ENCODE results near the gene ADGRB3.

ADGRB3 gene

GRCh38 chr6:68718385-68719073, 83.4 kb downstream of the ADGRB3 start:
- no peak for DNase-seq

GRCh38 chr6:68719761-68720160, 84.7 kb downstream of the ADGRB3 start:
- Histone ChIP-seq H4K5ac (ENCODE audit: low read length) (no peak overlapping the region), H4K8ac (ENCODE audit: low read depth, low read length) (no peak overlapping the region)

More at GRCh38 chr6:68718385-68719073, 83.4 kb downstream of the ADGRB3 start:
- H3K27me3 ChIP-seq (ENCODE audit: insufficient read depth, low read length, poor library complexity) = no peaks in the 10 kb centered on the region
- H3K79me2 ChIP-seq (ENCODE audit: control insufficient read depth, insufficient read depth, low read length) = no peaks in the 10 kb centered on the region
- H4K8ac ChIP-seq (ENCODE audit: low read depth, low read length) = no peak overlapping the region
- no peak overlapping the region for H3K27ac ChIP-seq (ENCODE audit: low read depth, low read length)
- no peak overlapping the region for H4K5ac ChIP-seq (ENCODE audit: low read length)
- no peak overlapping the region for H3K4ac ChIP-seq (ENCODE audit: low read depth, low read length)
- no peaks in the 10 kb centered on the region for H3K36me3 ChIP-seq (ENCODE audit: control insufficient read depth, insufficient read depth, low read length)
- no peak overlapping the region for H3K4me2 ChIP-seq (ENCODE audit: low read length)
- no peak overlapping the region for H2AK5ac ChIP-seq (ENCODE audit: low read length)
- no CpG with 5 or more reads among the region's 5 CpGs for WGBS (ENCODE audit: extremely low coverage, insufficient coverage, low lambda C conversion rate)
- no peak overlapping the region for H2BK120ac ChIP-seq (ENCODE audit: low read depth, low read length)
- H3K4me3 ChIP-seq (ENCODE audit: low read length) = no peak overlapping the region
- no peak overlapping the region for H3K9ac ChIP-seq (ENCODE audit: low read length)
- no peaks in the 10 kb centered on the region for H3K4me1 ChIP-seq (ENCODE audit: control insufficient read depth, low read depth, low read length)
- H3K79me1 ChIP-seq (ENCODE audit: low read length) = no peaks in the 10 kb centered on the region
- H2BK5ac ChIP-seq (ENCODE audit: low read length) = no peak overlapping the region
- no peak overlapping the region for H3K23ac ChIP-seq (ENCODE audit: low read length)
- no peak overlapping the region for H3K56ac ChIP-seq (ENCODE audit: low read length)
- H2BK15ac ChIP-seq (replicated peaks; ENCODE audit: low read depth) = no peak overlapping the region
- H3K18ac ChIP-seq (ENCODE audit: low read length) = no peak overlapping the region

GRCh38 chr6:68722891-68723527, 87.9 kb downstream of the ADGRB3 start:
- no peaks in the 10 kb centered on the region for H3K79me1 ChIP-seq (ENCODE audit: low read length)
- DNase-seq = no peak
- no peak overlapping the region for H3K56ac ChIP-seq (ENCODE audit: low read length)
- no peak overlapping the region for H2BK15ac ChIP-seq (replicated peaks; ENCODE audit: low read depth)
- no peak overlapping the region for H3K4ac ChIP-seq (ENCODE audit: low read depth, low read length)
- H3K9ac ChIP-seq (ENCODE audit: low read length) = no peak overlapping the region
- H2AK5ac ChIP-seq (ENCODE audit: low read length) = no peak overlapping the region
- no peak overlapping the region for H3K4me2 ChIP-seq (ENCODE audit: low read length)
- no peaks in the 10 kb centered on the region for H3K4me1 ChIP-seq (ENCODE audit: control insufficient read depth, low read depth, low read length)
- no CpG with 5 or more reads among the region's 2 CpGs for WGBS (ENCODE audit: extremely low coverage, insufficient coverage, low lambda C conversion rate)
- no peaks in the 10 kb centered on the region for H3K36me3 ChIP-seq (ENCODE audit: control insufficient read depth, insufficient read depth, low read length)
- H4K5ac ChIP-seq (ENCODE audit: low read length) = no peak overlapping the region
- H4K8ac ChIP-seq (ENCODE audit: low read depth, low read length) = no peak overlapping the region
- H3K79me2 ChIP-seq (ENCODE audit: control insufficient read depth, insufficient read depth, low read length) = no peaks in the 10 kb centered on the region
- H3K18ac ChIP-seq (ENCODE audit: low read length) = no peak overlapping the region
- H3K4me3 ChIP-seq (ENCODE audit: low read length) = no peak overlapping the region
- no peak overlapping the region for H2BK5ac ChIP-seq (ENCODE audit: low read length)
- no peak overlapping the region for H3K27ac ChIP-seq (ENCODE audit: low read depth, low read length)
- no peaks in the 10 kb centered on the region for H3K27me3 ChIP-seq (ENCODE audit: insufficient read depth, low read length, poor library complexity)
- H2BK120ac ChIP-seq (ENCODE audit: low read depth, low read length) = no peak overlapping the region
- no peak overlapping the region for H3K23ac ChIP-seq (ENCODE audit: low read length)

More at GRCh38 chr6:68719761-68720160, 84.7 kb downstream of the ADGRB3 start:
- Histone ChIP-seq H3K36me3 (ENCODE audit: control insufficient read depth, insufficient read depth, low read length) (no peaks in the 10 kb centered on the region), H2AK5ac (ENCODE audit: low read length) (no peak overlapping the region), H2BK15ac (replicated peaks; ENCODE audit: low read depth) (no peak overlapping the region), H3K79me2 (ENCODE audit: control insufficient read depth, insufficient read depth, low read length) (no peaks in the 10 kb centered on the region), H3K18ac (ENCODE audit: low read length) (no peak overlapping the region), H3K27ac (ENCODE audit: low read depth, low read length) (no peak overlapping the region), H3K56ac (ENCODE audit: low read length) (no peak overlapping the region), H2BK5ac (ENCODE audit: low read length) (no peak overlapping the region), H2BK120ac (ENCODE audit: low read depth, low read length) (no peak overlapping the region), H3K27me3 (ENCODE audit: insufficient read depth, low read length, poor library complexity) (no peaks in the 10 kb centered on the region), H3K9ac (ENCODE audit: low read length) (no peak overlapping the region), H3K4ac (ENCODE audit: low read depth, low read length) (no peak overlapping the region), H3K4me2 (ENCODE audit: low read length) (no peak overlapping the region), H3K4me1 (ENCODE audit: control insufficient read depth, low read depth, low read length) (no peaks in the 10 kb centered on the region), H3K23ac (ENCODE audit: low read length) (no peak overlapping the region), H3K79me1 (ENCODE audit: low read length) (no peaks in the 10 kb centered on the region), H3K4me3 (ENCODE audit: low read length) (no peak overlapping the region)
- WGBS (ENCODE audit: extremely low coverage, insufficient coverage, low lambda C conversion rate) = no CpG with 5 or more reads among the region's 2 CpGs
- DNase-seq = no peak

GRCh38 chr6:68724060-68724459, 89.0 kb downstream of the ADGRB3 start:
- H3K9ac ChIP-seq (ENCODE audit: low read length) = no peak overlapping the region
- H2BK5ac ChIP-seq (ENCODE audit: low read length) = no peak overlapping the region
- no peak overlapping the region for H4K5ac ChIP-seq (ENCODE audit: low read length)
- H4K8ac ChIP-seq (ENCODE audit: low read depth, low read length) = no peak overlapping the region
- no peak overlapping the region for H3K23ac ChIP-seq (ENCODE audit: low read length)
- no peak overlapping the region for H3K27ac ChIP-seq (ENCODE audit: low read depth, low read length)
- no peaks in the 10 kb centered on the region for H3K4me1 ChIP-seq (ENCODE audit: control insufficient read depth, low read depth, low read length)
- H3K18ac ChIP-seq (ENCODE audit: low read length) = no peak overlapping the region
- no peak overlapping the region for H2BK15ac ChIP-seq (replicated peaks; ENCODE audit: low read depth)
- no peaks in the 10 kb centered on the region for H3K27me3 ChIP-seq (ENCODE audit: insufficient read depth, low read length, poor library complexity)
- H3K56ac ChIP-seq (ENCODE audit: low read length) = no peak overlapping the region
- H3K4me2 ChIP-seq (ENCODE audit: low read length) = no peak overlapping the region
- H3K79me2 ChIP-seq (ENCODE audit: control insufficient read depth, insufficient read depth, low read length) = no peaks in the 10 kb centered on the region
- H3K79me1 ChIP-seq (ENCODE audit: low read length) = no peaks in the 10 kb centered on the region
- DNase-seq = no peak
- H3K36me3 ChIP-seq (ENCODE audit: control insufficient read depth, insufficient read depth, low read length) = no peaks in the 10 kb centered on the region
- WGBS (ENCODE audit: extremely low coverage, insufficient coverage, low lambda C conversion rate) = no CpG with 5 or more reads among the region's 2 CpGs
- H3K4ac ChIP-seq (ENCODE audit: low read depth, low read length) = no peak overlapping the region
- no peak overlapping the region for H2BK120ac ChIP-seq (ENCODE audit: low read depth, low read length)
- H3K4me3 ChIP-seq (ENCODE audit: low read length) = no peak overlapping the region
- no peak overlapping the region for H2AK5ac ChIP-seq (ENCODE audit: low read length)

- no peak overlapping the region for H3K4ac ChIP-seq (ENCODE audit: low read depth, low read length)
- H4K5ac ChIP-seq (ENCODE audit: low read length) = no peak overlapping the region
- H2AK5ac ChIP-seq (ENCODE audit: low read length) = no peak overlapping the region
Observed at GRCh38 chr6:68726337-68726736, 91.3 kb downstream of the ADGRB3 start.

GRCh38 chr6:68726992-68727391, 91.9 kb downstream of the ADGRB3 start:
- no peak overlapping the region for H3K4me2 ChIP-seq (ENCODE audit: low read length)
- no peak overlapping the region for H3K23ac ChIP-seq (ENCODE audit: low read length)
- H3K4me1 ChIP-seq (ENCODE audit: control insufficient read depth, low read depth, low read length) = no peaks in the 10 kb centered on the region
- H3K18ac ChIP-seq (ENCODE audit: low read length) = no peak overlapping the region
- no peak overlapping the region for H2BK120ac ChIP-seq (ENCODE audit: low read depth, low read length)
- no peak overlapping the region for H2BK5ac ChIP-seq (ENCODE audit: low read length)
- no peak overlapping the region for H3K4me3 ChIP-seq (ENCODE audit: low read length)
- no peak overlapping the region for H4K5ac ChIP-seq (ENCODE audit: low read length)
- WGBS (ENCODE audit: extremely low coverage, insufficient coverage, low lambda C conversion rate) = no CpG with 5 or more reads among the region's 1 CpG
- H3K27me3 ChIP-seq (ENCODE audit: insufficient read depth, low read length, poor library complexity) = no peaks in the 10 kb centered on the region
- no peaks in the 10 kb centered on the region for H3K79me1 ChIP-seq (ENCODE audit: low read length)
- H3K36me3 ChIP-seq (ENCODE audit: control insufficient read depth, insufficient read depth, low read length) = no peaks in the 10 kb centered on the region
- H3K27ac ChIP-seq (ENCODE audit: low read depth, low read length) = no peak overlapping the region
- H3K4ac ChIP-seq (ENCODE audit: low read depth, low read length) = no peak overlapping the region
- no peak overlapping the region for H2AK5ac ChIP-seq (ENCODE audit: low read length)
- no peaks in the 10 kb centered on the region for H3K79me2 ChIP-seq (ENCODE audit: control insufficient read depth, insufficient read depth, low read length)
- no peak overlapping the region for H3K56ac ChIP-seq (ENCODE audit: low read length)
- no peak for DNase-seq
- no peak overlapping the region for H3K9ac ChIP-seq (ENCODE audit: low read length)
- H4K8ac ChIP-seq (ENCODE audit: low read depth, low read length) = no peak overlapping the region
- no peak overlapping the region for H2BK15ac ChIP-seq (replicated peaks; ENCODE audit: low read depth)

More at GRCh38 chr6:68726337-68726736, 91.3 kb downstream of the ADGRB3 start:
- H2BK120ac ChIP-seq (ENCODE audit: low read depth, low read length) = no peak overlapping the region
- no peak overlapping the region for H3K18ac ChIP-seq (ENCODE audit: low read length)
- H3K36me3 ChIP-seq (ENCODE audit: control insufficient read depth, insufficient read depth, low read length) = no peaks in the 10 kb centered on the region
- no peak for DNase-seq
- no peak overlapping the region for H3K56ac ChIP-seq (ENCODE audit: low read length)
- H3K4me2 ChIP-seq (ENCODE audit: low read length) = no peak overlapping the region
- H3K79me2 ChIP-seq (ENCODE audit: control insufficient read depth, insufficient read depth, low read length) = no peaks in the 10 kb centered on the region
- no peak overlapping the region for H3K4me3 ChIP-seq (ENCODE audit: low read length)
- no peak overlapping the region for H3K27ac ChIP-seq (ENCODE audit: low read depth, low read length)
- no peak overlapping the region for H3K9ac ChIP-seq (ENCODE audit: low read length)
- H4K8ac ChIP-seq (ENCODE audit: low read depth, low read length) = no peak overlapping the region
- no peak overlapping the region for H2BK15ac ChIP-seq (replicated peaks; ENCODE audit: low read depth)
- H2BK5ac ChIP-seq (ENCODE audit: low read length) = no peak overlapping the region
- H3K79me1 ChIP-seq (ENCODE audit: low read length) = no peaks in the 10 kb centered on the region
- no peaks in the 10 kb centered on the region for H3K27me3 ChIP-seq (ENCODE audit: insufficient read depth, low read length, poor library complexity)
- no peak overlapping the region for H3K23ac ChIP-seq (ENCODE audit: low read length)
- no peaks in the 10 kb centered on the region for H3K4me1 ChIP-seq (ENCODE audit: control insufficient read depth, low read depth, low read length)
